OCI-LY1 (cell line): Measurements from ENCODE around the gene PLA2G15.

Experiments
- H2AFZ ChIP-seq: fragments of 200-600 bp; sonication (generic), shearing (Covaris generic); 2 replicates; pipeline ENCODE4 v1.6.0; 2014; ENCODE audit warnings: antibody characterized with exemption, mild to moderate bottlenecking, low read length
- H3F3A ChIP-seq: fragments of 200-600 bp; sonication (generic), shearing (Covaris generic); 2 replicates; pipeline ENCODE4 v1.6.0; 2014; ENCODE audit warnings: mild to moderate bottlenecking, antibody characterized with exemption, low read length, moderate library complexity; ENCODE audit not compliant: insufficient read depth
- H3K27ac ChIP-seq: fragments of 200-600 bp; sonication (generic); 2 replicates; pipeline ENCODE4 v1.5.1; 2014; ENCODE audit warnings: low read length, mixed run types, mild to moderate bottlenecking, low read depth; ENCODE audit not compliant: poor library complexity, severe bottlenecking
- H3K27me3 ChIP-seq: fragments of 200-600 bp; sonication (generic); 2 replicates; pipeline ENCODE4 v1.6.0; 2014; ENCODE audit warnings: antibody characterized with exemption, mild to moderate bottlenecking, low read length, moderate library complexity; ENCODE audit not compliant: insufficient read depth
- H3K36me3 ChIP-seq: fragments of 200-600 bp; sonication (generic); 2 replicates; pipeline ENCODE4 v1.6.1; 2014; ENCODE audit warnings: mild to moderate bottlenecking, antibody characterized with exemption, low read length, moderate library complexity, mixed read lengths; ENCODE audit not compliant: insufficient read depth
- H3K4me1 ChIP-seq: fragments of 200-600 bp; sonication (generic); 2 replicates; pipeline ENCODE4 v1.5.1; 2014; ENCODE audit warnings: mild to moderate bottlenecking, low read length, moderate library complexity; ENCODE audit not compliant: insufficient read depth, severe bottlenecking
- H3K4me2 ChIP-seq: fragments of 200-600 bp; sonication (generic), shearing (Covaris generic); 2 replicates; pipeline ENCODE4 v1.6.1; 2014; ENCODE audit warnings: low read length
- H3K4me3 ChIP-seq: fragments of 200-600 bp; sonication (generic); 2 replicates; pipeline ENCODE4 v1.5.1; 2014; ENCODE audit warnings: low read length, low read depth, mild to moderate bottlenecking, mixed read lengths; ENCODE audit not compliant: poor library complexity, severe bottlenecking
- H3K79me2 ChIP-seq: fragments of 200-600 bp; shearing (Covaris generic); 2 replicates; pipeline ENCODE4 v1.6.1; 2016; ENCODE audit warnings: mixed run types, low read length, mixed read lengths; ENCODE audit not compliant: insufficient read depth
- H3K9ac ChIP-seq: fragments of 200-600 bp; sonication (generic), shearing (Covaris generic); 2 replicates; pipeline ENCODE4 v1.6.1; 2014; ENCODE audit warnings: mild to moderate bottlenecking, low read length, mixed read lengths
- H3K9me2 ChIP-seq: fragments of 200-600 bp; sonication (generic), shearing (Covaris generic); 2 replicates; pipeline ENCODE4 v1.6.1; 2014; ENCODE audit warnings: low read depth, mild to moderate bottlenecking, low read length, mixed read lengths
- H3K9me3 ChIP-seq: fragments of 200-600 bp; shearing (Covaris generic); 2 replicates; pipeline ENCODE4 v1.6.1; 2014; ENCODE audit warnings: low read length, mixed read lengths
- H4K20me1 ChIP-seq: fragments of 200-600 bp; sonication (generic), shearing (Covaris generic); 2 replicates; pipeline ENCODE4 v1.6.0; 2016; ENCODE audit warnings: mild to moderate bottlenecking, low read length; ENCODE audit not compliant: insufficient read depth
- EZH2 ChIP-seq: fragments of 200-600 bp; sonication (generic), shearing (Covaris generic); IDR thresholded peaks from 2 replicates; pipeline ENCODE4 v1.8.0; 2017; ENCODE audit warnings: borderline replicate concordance, mixed run types, mild to moderate bottlenecking, antibody characterized with exemption, low read length, moderate library complexity, mixed read lengths
- TF ChIP-seq, protein P1 (sequence below): fragments of 200-600 bp; sonication (generic), shearing (Covaris generic); IDR thresholded peaks from 2 replicates; pipeline ENCODE4 v1.5.1; 2017; ENCODE audit warnings: mild to moderate bottlenecking, antibody characterized with exemption, low read length, moderate library complexity, mixed read lengths

PLA2G15 gene

DNA sequence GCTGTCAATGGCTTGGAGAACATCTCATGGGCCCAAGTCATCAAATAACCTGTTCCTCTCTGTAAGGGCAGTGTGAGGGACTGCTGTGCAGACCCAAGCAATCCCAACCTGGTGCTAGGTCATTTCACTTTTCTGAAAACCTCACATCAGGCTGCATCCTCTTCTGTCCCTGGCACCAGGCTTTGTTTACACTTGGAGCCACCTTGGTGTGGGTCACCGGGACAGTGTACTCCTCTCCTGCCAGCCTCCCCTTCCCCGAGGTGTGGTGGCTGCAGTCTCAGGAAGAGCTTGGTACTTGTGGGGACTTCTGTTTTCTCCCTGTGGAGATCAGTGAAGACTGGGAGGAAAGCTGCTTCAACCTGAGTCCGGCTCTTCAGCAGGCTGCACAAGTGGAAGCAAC is 53.1 kb downstream of the PLA2G15 start:
- TF ChIP-seq, protein P1, sequence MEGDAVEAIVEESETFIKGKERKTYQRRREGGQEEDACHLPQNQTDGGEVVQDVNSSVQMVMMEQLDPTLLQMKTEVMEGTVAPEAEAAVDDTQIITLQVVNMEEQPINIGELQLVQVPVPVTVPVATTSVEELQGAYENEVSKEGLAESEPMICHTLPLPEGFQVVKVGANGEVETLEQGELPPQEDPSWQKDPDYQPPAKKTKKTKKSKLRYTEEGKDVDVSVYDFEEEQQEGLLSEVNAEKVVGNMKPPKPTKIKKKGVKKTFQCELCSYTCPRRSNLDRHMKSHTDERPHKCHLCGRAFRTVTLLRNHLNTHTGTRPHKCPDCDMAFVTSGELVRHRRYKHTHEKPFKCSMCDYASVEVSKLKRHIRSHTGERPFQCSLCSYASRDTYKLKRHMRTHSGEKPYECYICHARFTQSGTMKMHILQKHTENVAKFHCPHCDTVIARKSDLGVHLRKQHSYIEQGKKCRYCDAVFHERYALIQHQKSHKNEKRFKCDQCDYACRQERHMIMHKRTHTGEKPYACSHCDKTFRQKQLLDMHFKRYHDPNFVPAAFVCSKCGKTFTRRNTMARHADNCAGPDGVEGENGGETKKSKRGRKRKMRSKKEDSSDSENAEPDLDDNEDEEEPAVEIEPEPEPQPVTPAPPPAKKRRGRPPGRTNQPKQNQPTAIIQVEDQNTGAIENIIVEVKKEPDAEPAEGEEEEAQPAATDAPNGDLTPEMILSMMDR = no peak
- TF ChIP-seq EZH2 = no peak
- Histone ChIP-seq H3K9ac (no peak overlapping the region), H3K4me3 (no peak overlapping the region), H3K4me1 (no peaks in the 10 kb centered on the region), H3K36me3 (peaks cover 99% of the 10 kb centered on the region), H3F3A (peaks cover 3% of the 10 kb centered on the region; the same call in 1 of the 2 replicates), H3K27me3 (no peaks in the 10 kb centered on the region), H2AFZ (no peak overlapping the region), H3K9me3 (no peaks in the 10 kb centered on the region), H4K20me1 (no peaks in the 10 kb centered on the region), H3K27ac (no peak overlapping the region), H3K79me2 (no peaks in the 10 kb centered on the region), H3K9me2 (no peaks in the 10 kb centered on the region), H3K4me2 (no peak overlapping the region)

DNA sequence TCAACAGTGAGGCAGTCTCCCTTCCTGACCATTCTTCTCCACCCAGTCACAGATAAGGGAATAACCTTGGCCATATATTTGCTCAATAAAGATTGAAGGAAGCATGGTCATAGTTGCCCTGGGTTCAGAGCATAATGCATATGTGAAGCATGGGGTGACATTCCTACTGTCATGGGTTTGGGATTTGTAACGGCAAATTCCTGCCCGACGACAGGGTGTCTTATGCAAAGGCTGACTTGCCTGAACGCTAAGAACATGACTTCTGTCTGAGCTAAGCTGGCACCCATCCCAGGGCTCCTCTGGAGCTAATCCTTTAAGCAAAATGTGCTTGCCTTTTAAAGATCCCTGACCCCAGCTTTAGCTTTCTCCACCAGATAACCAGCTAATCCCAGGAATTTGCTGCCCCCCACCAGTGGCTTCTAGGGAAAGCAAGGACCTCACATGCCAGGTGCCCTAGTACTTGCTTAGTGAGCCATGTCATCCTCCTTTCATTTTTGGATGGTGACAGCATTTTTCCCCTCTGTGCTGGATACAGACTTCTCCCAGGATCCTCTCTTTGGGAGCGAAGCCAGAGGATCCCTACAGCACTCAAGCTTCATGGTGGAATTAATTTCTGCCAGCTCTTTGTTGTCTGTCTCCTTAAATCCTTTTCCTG is 53.9 kb downstream of the PLA2G15 start:
- no peak for TF ChIP-seq EZH2
- TF ChIP-seq, protein P1 = no peak
- no peaks in the 10 kb centered on the region for H3K9me2 ChIP-seq
- no peak overlapping the region for H3K27ac ChIP-seq
- H2AFZ ChIP-seq = no peak overlapping the region
- no peak overlapping the region for H3K4me3 ChIP-seq
- H3K4me1 ChIP-seq = no peaks in the 10 kb centered on the region
- H3K9me3 ChIP-seq = no peaks in the 10 kb centered on the region
- H4K20me1 ChIP-seq = no peaks in the 10 kb centered on the region
- peaks cover 100% of the 10 kb centered on the region for H3K36me3 ChIP-seq
- H3F3A ChIP-seq = peaks cover 3% of the 10 kb centered on the region; the same call in 1 of the 2 replicates
- H3K79me2 ChIP-seq = no peaks in the 10 kb centered on the region
- H3K4me2 ChIP-seq = no peak overlapping the region
- H3K27me3 ChIP-seq = no peaks in the 10 kb centered on the region
- H3K9ac ChIP-seq = no peak overlapping the region

DNA sequence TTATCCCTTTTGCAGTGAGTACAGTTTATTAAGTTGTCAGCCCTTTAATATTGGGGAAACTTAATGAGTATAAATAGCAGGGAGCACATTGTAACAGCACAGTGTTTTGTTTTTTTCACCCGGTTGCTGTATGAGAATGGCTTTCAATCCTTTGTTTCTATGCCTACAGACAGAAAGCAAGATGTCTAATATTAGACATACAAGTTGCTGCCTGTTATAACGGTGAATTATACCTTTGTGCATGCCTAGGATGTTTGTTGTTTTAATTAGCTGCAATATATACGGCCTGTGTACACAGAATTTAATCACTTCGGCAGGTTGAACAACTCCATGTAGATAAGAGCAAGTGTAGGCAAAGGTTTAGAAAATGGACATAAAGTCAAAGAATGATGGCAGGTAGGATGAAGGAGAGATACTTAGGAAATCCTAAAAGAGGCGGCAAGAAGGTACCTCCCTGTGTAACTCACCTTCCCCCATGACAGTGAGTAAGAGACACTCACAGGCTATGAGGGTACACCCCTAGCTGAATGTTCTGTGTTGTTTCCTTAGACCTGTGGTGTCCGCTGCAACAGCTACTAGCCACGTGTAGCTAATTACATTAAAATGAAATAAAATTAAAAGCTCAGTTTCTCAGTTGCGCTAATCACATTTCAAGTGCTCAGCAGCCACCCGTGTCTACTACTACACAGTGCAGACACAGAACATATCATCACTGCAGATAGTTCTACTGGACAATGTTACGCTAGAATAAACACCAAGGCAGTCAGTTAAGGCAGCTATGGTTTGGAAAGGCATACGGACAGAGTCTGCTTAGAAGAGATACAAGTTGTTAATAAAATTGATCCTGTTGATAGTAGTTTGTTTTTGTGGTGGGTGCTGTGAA is 54.6 kb downstream of the PLA2G15 start:
- Histone ChIP-seq H3K27ac (no peak overlapping the region), H3K9me3 (no peaks in the 10 kb centered on the region), H3K9me2 (no peaks in the 10 kb centered on the region), H3K9ac (no peak overlapping the region), H3K79me2 (no peaks in the 10 kb centered on the region), H3K36me3 (peaks cover 99% of the 10 kb centered on the region), H3K27me3 (no peaks in the 10 kb centered on the region), H3K4me3 (no peak overlapping the region), H2AFZ (no peak overlapping the region), H3K4me2 (no peak overlapping the region), H3F3A (peaks cover 3% of the 10 kb centered on the region; the same call in 1 of the 2 replicates), H3K4me1 (no peaks in the 10 kb centered on the region), H4K20me1 (no peaks in the 10 kb centered on the region)
- TF ChIP-seq, protein P1 = no peak
- TF ChIP-seq EZH2 = no peak
